Activated T-cell treated with anti-CD3 and anti-CD28 coated beads, Interleukin-2, amount 50 U/mL, for 24 hours (primary cell): Measurements from ENCODE around the gene MANSC4.
A peak's percentile ranks its signal among the peaks of the same experiment; 100 is the strongest.

ENCODE experiments used
- DNase-seq: peaks from one replicate; pipeline ENCODE4 v3.0.0-alpha.2; 2020
- H3K27ac Mint-ChIP-seq: 2 replicates; pipeline ENCODE4 v1.8.0; 2020; ENCODE audit warnings: mild to moderate bottlenecking, mixed read lengths
- H3K27me3 Mint-ChIP-seq: 2 replicates; pipeline ENCODE4 v1.8.0; 2020; ENCODE audit warnings: mixed read lengths
- H3K36me3 Mint-ChIP-seq: 2 replicates; pipeline ENCODE4 v1.8.0; 2020; ENCODE audit warnings: low read depth, mixed read lengths
- H3K4me1 Mint-ChIP-seq: 2 replicates; pipeline ENCODE4 v1.8.0; 2020; ENCODE audit warnings: low read depth, mixed read lengths
- H3K4me3 Mint-ChIP-seq: 2 replicates; pipeline ENCODE4 v1.8.0; 2020; ENCODE audit warnings: mild to moderate bottlenecking, moderate library complexity, mixed read lengths
- H3K9me3 Mint-ChIP-seq: 2 replicates; pipeline ENCODE4 v1.8.0; 2020; ENCODE audit warnings: mixed read lengths

MANSC4 gene

GRCh38 chr12:27810756-27811155, 30.7 kb upstream of the MANSC4 start:
- H3K27me3 Mint-ChIP-seq = peaks cover 59% of the 10 kb centered on the region
- H3K9me3 Mint-ChIP-seq = no peaks in the 10 kb centered on the region

DNA sequence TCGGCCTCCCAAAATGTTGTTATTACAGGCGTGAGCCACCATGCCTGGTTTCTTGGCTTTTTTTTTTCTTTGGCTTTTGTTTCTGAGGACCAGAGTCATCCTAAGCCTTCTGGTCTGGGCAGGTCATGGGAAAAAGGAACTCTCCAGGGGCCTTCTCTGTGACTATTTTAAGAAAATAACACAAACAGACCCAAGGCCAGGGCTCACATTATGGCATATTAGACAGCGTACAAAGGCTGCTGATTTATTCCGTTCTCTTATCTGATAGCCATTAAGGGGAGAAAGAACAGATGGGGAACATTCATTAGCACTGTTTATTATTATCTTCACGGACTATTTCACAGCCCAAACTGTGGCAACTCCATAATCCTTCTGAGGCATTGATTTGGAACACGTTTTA, 28.8 kb upstream of the MANSC4 start:
- H3K4me3 Mint-ChIP-seq = no peak overlapping the region
- H3K36me3 Mint-ChIP-seq = no peaks in the 10 kb centered on the region
- H3K4me1 Mint-ChIP-seq = peaks cover 20% of the 10 kb centered on the region
- no peak overlapping the region for H3K27ac Mint-ChIP-seq
- H3K9me3 Mint-ChIP-seq = no peaks in the 10 kb centered on the region
- no peak for DNase-seq
- H3K27me3 Mint-ChIP-seq = peaks cover 62% of the 10 kb centered on the region

More at GRCh38 chr12:27810756-27811155, 30.7 kb upstream of the MANSC4 start:
- Mint-ChIP-seq H3K27ac (no peak overlapping the region), H3K4me3 (no peak overlapping the region), H3K4me1 (peaks cover 32% of the 10 kb centered on the region), H3K36me3 (no peaks in the 10 kb centered on the region)
- no peak for DNase-seq

DNA sequence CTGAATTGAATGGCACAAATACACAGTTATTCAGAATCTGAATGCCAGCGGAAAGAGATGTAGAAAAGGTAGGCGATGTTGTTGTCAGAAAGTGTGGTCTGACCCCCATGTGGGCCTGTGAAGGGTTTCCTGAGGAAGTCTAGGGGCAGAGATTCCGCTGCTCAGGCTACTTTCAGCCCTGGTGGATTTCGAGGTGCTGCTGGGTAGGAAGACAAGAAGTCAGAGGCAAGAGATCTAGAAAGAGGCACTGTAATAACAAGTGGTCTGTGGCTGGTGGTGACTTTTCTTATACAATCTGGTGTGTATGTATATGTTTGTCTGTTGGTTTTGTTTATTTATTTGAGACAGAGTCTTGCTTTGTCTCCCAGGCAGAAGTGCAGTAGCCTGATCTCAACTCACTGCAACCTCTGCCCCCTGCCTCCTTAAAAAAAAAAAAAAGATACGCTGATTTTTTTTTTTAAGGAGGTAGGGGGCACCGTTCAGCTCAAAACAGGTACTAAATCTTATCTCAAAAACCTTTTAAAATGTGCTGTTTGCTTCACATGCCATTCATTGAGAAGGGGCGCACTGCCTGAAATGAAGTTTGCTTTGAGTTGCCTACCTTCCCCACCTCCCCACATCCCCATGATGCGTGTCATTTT, 27.1 kb upstream of the MANSC4 start:
- peaks cover under 1% of the 10 kb centered on the region for H3K36me3 Mint-ChIP-seq
- H3K27me3 Mint-ChIP-seq = peaks cover 54% of the 10 kb centered on the region
- peak overlapping the region; percentile 6 for H3K4me3 Mint-ChIP-seq
- H3K27ac Mint-ChIP-seq = peak overlapping the region; percentile 48
- H3K9me3 Mint-ChIP-seq = no peaks in the 10 kb centered on the region
- H3K4me1 Mint-ChIP-seq = peaks cover 31% of the 10 kb centered on the region
- no peak for DNase-seq

DNA sequence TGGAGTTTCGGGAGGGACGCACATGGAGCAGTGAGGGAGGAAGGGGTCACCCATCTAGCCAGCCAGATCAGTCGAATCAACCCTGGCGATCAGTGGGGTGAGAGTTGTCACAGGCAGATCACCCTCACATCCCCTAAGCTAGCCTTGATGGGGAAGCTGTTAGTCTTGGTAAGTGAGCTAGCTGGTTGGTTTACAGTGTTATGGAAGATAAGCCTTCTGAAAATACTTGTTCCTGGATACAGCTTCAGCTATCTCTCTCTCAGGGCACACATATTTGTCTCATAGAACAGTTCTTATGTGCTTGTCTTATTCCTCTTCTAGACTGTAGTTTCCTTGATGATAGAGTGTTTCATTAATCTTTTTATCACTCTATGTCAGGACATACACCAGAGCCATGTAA, 26.2 kb upstream of the MANSC4 start:
- peaks cover 40% of the 10 kb centered on the region for H3K4me1 Mint-ChIP-seq
- no peak overlapping the region for H3K4me3 Mint-ChIP-seq
- H3K27me3 Mint-ChIP-seq = peaks cover 49% of the 10 kb centered on the region
- peaks cover 6% of the 10 kb centered on the region for H3K36me3 Mint-ChIP-seq
- DNase-seq = no peak
- H3K9me3 Mint-ChIP-seq = no peaks in the 10 kb centered on the region
- H3K27ac Mint-ChIP-seq = no peak overlapping the region

GRCh38 chr12:27805238-27805637, 25.2 kb upstream of the MANSC4 start:
- peaks cover 12% of the 10 kb centered on the region for H3K36me3 Mint-ChIP-seq
- H3K4me3 Mint-ChIP-seq = no peak overlapping the region
- no peaks in the 10 kb centered on the region for H3K9me3 Mint-ChIP-seq
- peaks cover 40% of the 10 kb centered on the region for H3K27me3 Mint-ChIP-seq
- H3K27ac Mint-ChIP-seq = no peak overlapping the region
- DNase-seq = no peak
- peaks cover 51% of the 10 kb centered on the region for H3K4me1 Mint-ChIP-seq

DNA sequence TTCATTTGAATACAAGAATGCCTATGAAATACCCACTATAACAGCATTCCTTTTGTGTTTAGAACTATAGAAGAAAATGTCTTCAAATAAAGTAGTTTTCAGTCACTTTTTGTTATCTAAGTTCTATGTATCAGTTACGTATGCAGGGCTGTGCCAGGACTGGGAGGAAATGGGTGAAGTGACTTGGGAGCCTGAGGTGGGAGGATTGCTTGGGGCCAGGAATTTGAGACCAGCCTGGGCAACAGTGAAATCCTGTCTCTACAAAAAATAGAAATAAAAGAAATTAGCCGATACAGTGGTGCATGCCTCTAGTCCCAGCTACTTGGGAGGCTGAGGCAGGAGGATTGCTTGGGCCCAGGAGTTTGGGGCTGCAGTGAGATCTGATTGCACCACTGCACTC, 22.9 kb upstream of the MANSC4 start:
- H3K36me3 Mint-ChIP-seq = peaks cover 29% of the 10 kb centered on the region
- H3K27ac Mint-ChIP-seq = peak overlapping the region; percentile 84
- H3K27me3 Mint-ChIP-seq = peaks cover 25% of the 10 kb centered on the region
- H3K4me3 Mint-ChIP-seq = no peak overlapping the region
- peaks cover 53% of the 10 kb centered on the region for H3K4me1 Mint-ChIP-seq
- no peak for DNase-seq
- no peaks in the 10 kb centered on the region for H3K9me3 Mint-ChIP-seq

DNA sequence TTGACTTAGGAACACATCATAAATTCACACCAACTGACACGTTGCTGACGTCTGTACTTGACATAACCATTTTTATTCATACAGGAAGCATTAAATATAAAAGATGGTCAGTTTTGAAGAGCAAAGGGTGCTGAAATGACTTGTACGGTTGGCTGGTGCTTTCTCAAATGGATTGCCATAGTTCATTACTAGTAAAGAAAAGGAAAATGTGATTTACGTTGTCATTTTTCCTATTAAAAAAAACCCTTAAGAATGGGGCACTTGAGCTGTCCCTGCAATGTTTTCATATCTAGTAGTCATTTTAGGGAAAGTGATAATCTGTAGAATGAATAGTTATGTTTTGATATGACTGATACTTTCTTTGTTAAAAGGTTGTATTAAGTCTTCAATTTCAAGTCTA, 22.5 kb upstream of the MANSC4 start:
- no peak for DNase-seq
- Mint-ChIP-seq H3K27ac (peak overlapping the region; percentile 84), H3K27me3 (peaks cover 20% of the 10 kb centered on the region), H3K4me1 (peaks cover 49% of the 10 kb centered on the region), H3K9me3 (no peaks in the 10 kb centered on the region), H3K4me3 (no peak overlapping the region), H3K36me3 (peaks cover 34% of the 10 kb centered on the region)

DNA sequence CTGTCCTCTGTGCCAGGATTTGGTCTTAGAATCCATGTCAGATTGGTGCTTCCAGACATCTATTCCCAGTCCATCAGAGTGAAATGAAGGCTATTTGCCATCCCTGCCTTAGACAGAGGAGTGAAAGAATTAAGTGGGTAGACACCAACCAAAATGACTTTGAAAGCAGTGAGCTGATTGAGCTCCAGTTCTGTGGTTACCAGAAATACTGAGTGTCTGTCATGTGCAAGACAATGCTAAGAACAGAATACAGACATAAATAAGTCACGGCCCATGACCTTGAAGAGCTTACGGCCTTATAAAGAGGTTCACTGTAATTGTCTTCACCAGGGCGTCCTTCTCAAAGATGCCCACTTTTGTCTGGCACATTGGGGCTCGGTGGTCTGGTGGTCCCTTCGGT, 21.6 kb upstream of the MANSC4 start:
- peaks cover 14% of the 10 kb centered on the region for H3K27me3 Mint-ChIP-seq
- peaks cover 42% of the 10 kb centered on the region for H3K36me3 Mint-ChIP-seq
- no peak for DNase-seq
- no peaks in the 10 kb centered on the region for H3K9me3 Mint-ChIP-seq
- peaks cover 40% of the 10 kb centered on the region for H3K4me1 Mint-ChIP-seq
- peak overlapping the region; percentile 84 for H3K27ac Mint-ChIP-seq
- no peak overlapping the region for H3K4me3 Mint-ChIP-seq

GRCh38 chr12:27800819-27801218, 20.8 kb upstream of the MANSC4 start:
- peaks cover 7% of the 10 kb centered on the region for H3K27me3 Mint-ChIP-seq
- peaks cover 50% of the 10 kb centered on the region for H3K36me3 Mint-ChIP-seq
- peaks cover 34% of the 10 kb centered on the region for H3K4me1 Mint-ChIP-seq
- H3K9me3 Mint-ChIP-seq = no peaks in the 10 kb centered on the region
- no peak for DNase-seq
- peak overlapping the region; percentile 63 for H3K27ac Mint-ChIP-seq
- no peak overlapping the region for H3K4me3 Mint-ChIP-seq

DNA sequence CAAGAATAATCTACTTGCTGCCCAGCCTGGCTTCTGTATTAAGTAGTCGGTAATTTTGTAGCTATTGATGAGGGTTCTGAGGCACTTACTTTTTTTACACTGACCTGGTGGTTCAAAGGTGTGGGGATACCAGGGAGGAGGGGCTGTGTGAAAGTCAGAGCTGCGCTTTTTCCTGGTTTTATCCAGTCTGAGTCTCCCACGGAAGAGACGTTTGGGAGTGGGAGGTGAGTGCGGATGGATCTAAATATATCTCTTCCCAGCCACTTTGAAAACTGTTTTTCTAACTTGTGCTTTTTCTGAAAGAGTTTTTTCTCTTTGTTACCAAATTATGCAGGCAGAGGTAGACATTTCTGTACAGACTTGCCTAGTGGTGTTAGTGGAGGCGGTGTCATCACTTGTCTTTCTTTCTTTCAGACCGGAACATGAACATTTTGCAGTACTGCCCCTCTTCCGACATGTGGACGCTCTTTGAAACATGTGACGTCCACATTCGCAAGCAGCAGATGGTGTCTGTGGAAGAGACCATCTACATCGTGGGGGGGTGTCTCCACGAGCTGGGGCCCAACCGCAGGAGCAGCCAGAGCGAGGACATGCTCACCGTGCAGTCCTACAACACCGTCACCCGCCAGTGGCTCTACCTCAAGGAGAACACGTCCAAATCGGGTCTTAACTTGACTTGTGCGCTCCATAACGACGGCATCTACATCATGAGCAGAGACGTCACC, 17.4 kb upstream of the MANSC4 start:
- Mint-ChIP-seq H3K36me3 (peaks cover 80% of the 10 kb centered on the region), H3K9me3 (no peaks in the 10 kb centered on the region), H3K4me3 (no peak overlapping the region), H3K4me1 (peaks cover 31% of the 10 kb centered on the region), H3K27me3 (no peaks in the 10 kb centered on the region), H3K27ac (no peak overlapping the region)
- DNase-seq = no peak

DNA sequence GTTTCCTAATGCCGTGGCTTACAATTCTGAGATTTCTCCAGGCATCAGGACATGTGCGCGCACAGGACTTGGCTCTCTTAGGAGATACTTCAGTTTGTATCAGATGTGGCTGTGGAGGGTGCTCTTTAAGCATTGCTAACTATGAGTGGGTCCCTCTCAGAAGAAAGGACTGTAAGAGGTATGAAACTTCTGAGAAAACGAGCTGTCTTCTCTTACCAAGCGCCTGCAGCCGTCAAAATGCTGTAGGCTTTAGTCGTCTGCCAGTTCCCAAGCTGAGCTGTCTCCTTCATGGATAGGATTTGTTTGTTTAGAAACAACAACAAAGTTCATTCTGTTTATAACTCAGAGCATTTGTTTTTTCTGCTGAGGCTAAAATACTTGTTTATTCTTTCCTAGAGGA, 16.1 kb upstream of the MANSC4 start:
- Mint-ChIP-seq H3K27me3 (no peaks in the 10 kb centered on the region), H3K4me1 (peaks cover 18% of the 10 kb centered on the region), H3K4me3 (no peak overlapping the region), H3K36me3 (peaks cover 85% of the 10 kb centered on the region), H3K27ac (no peak overlapping the region), H3K9me3 (no peaks in the 10 kb centered on the region)
- no peak for DNase-seq

- peaks cover 7% of the 10 kb centered on the region for H3K4me1 Mint-ChIP-seq
- H3K4me3 Mint-ChIP-seq = no peak overlapping the region
- no peaks in the 10 kb centered on the region for H3K9me3 Mint-ChIP-seq
- no peak overlapping the region for H3K27ac Mint-ChIP-seq
- no peaks in the 10 kb centered on the region for H3K27me3 Mint-ChIP-seq
- H3K36me3 Mint-ChIP-seq = peaks cover 83% of the 10 kb centered on the region
- no peak for DNase-seq
Measured at GRCh38 chr12:27794818-27795584, 15.0 kb upstream of the MANSC4 start.

DNA sequence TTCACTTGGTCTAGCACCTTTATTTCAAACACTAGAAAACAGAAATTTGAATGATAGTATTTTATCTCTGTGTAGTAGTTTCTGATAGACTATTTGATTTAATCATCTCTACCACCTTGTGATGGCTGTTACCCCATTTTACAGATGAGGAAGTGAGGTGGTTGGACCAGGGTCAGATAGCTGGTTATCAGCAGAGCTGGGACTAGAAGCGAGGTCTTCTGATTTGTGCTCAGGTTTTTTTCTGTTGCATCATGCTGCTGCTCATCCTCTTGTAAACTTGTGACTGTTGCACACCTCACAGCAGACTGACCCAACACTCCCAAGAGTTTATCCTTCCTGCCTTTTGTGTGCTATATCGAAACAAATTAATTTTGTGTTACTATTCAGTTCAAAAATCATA, 10.1 kb upstream of the MANSC4 start:
- H3K27me3 Mint-ChIP-seq = no peaks in the 10 kb centered on the region
- peaks cover 26% of the 10 kb centered on the region for H3K4me1 Mint-ChIP-seq
- no peaks in the 10 kb centered on the region for H3K9me3 Mint-ChIP-seq
- no peak overlapping the region for H3K4me3 Mint-ChIP-seq
- H3K36me3 Mint-ChIP-seq = peaks cover 59% of the 10 kb centered on the region
- no peak for DNase-seq
- H3K27ac Mint-ChIP-seq = peak overlapping the region; percentile 7

GRCh38 chr12:27787559-27787958, 7.5 kb upstream of the MANSC4 start:
- H3K4me3 Mint-ChIP-seq = no peak overlapping the region
- H3K4me1 Mint-ChIP-seq = peaks cover 34% of the 10 kb centered on the region
- H3K27ac Mint-ChIP-seq = no peak overlapping the region
- H3K36me3 Mint-ChIP-seq = peaks cover 47% of the 10 kb centered on the region
- no peak for DNase-seq
- H3K9me3 Mint-ChIP-seq = no peaks in the 10 kb centered on the region
- no peaks in the 10 kb centered on the region for H3K27me3 Mint-ChIP-seq
